Measurements from ENCODE around the gene CFAP54.

Gene CFAP54

GRCh38 chr12:96831346-96831745 is 342.0 kb downstream of the CFAP54 start:
- DNase-seq = no peak

GRCh38 chr12:96846293-96846692 is 356.9 kb downstream of the CFAP54 start:
- no peak for DNase-seq

- no peak for DNase-seq
These were observed 361.3 kb downstream of the CFAP54 start for GRCh38 chr12:96850676-96851075.

GRCh38 chr12:96858162-96858561 is 368.8 kb downstream of the CFAP54 start:
- no peak for DNase-seq

GRCh38 chr12:96861656-96862055 is 372.3 kb downstream of the CFAP54 start:
- DNase-seq = no peak

GRCh38 chr12:96862326-96862725 is 372.9 kb downstream of the CFAP54 start:
- no peak for DNase-seq

GRCh38 chr12:96864335-96864734 is 375.0 kb downstream of the CFAP54 start:
- DNase-seq = no peak

GRCh38 chr12:96866801-96867590 is 377.6 kb downstream of the CFAP54 start:
- DNase-seq = no peak

- DNase-seq = no peak
These were observed 381.6 kb downstream of the CFAP54 start for GRCh38 chr12:96870946-96871345.

GRCh38 chr12:96872961-96873360 is 383.6 kb downstream of the CFAP54 start:
- DNase-seq = no peak

- DNase-seq = no peak
These were observed 384.8 kb downstream of the CFAP54 start for GRCh38 chr12:96874211-96874610.

- no peak for DNase-seq
These were observed 387.6 kb downstream of the CFAP54 start for GRCh38 chr12:96876966-96877365.

GRCh38 chr12:96878704-96879103 is 389.3 kb downstream of the CFAP54 start:
- DNase-seq = no peak

- DNase-seq = no peak
These were observed 389.9 kb downstream of the CFAP54 start for GRCh38 chr12:96879301-96879700.

GRCh38 chr12:96880220-96880619 is 390.8 kb downstream of the CFAP54 start:
- DNase-seq = no peak

- no peak for DNase-seq
These were observed 392.2 kb downstream of the CFAP54 start for GRCh38 chr12:96881608-96882007.

GRCh38 chr12:96882862-96883261 is 393.5 kb downstream of the CFAP54 start:
- no peak for DNase-seq

- no peak for DNase-seq
These were observed 394.2 kb downstream of the CFAP54 start for GRCh38 chr12:96883571-96883970.

GRCh38 chr12:96886998-96887677 is 397.8 kb downstream of the CFAP54 start:
- DNase-seq = no peak

- no peak for DNase-seq
These were observed 400.0 kb downstream of the CFAP54 start for GRCh38 chr12:96889273-96889933.

- DNase-seq = no peak
These were observed 401.0 kb downstream of the CFAP54 start for GRCh38 chr12:96890331-96890730.

GRCh38 chr12:96892104-96892503 is 402.7 kb downstream of the CFAP54 start:
- no peak for DNase-seq

GRCh38 chr12:96897421-96897820 is 408.0 kb downstream of the CFAP54 start:
- no peak for DNase-seq

GRCh38 chr12:96901175-96901574 is 411.8 kb downstream of the CFAP54 start:
- DNase-seq = no peak

Measured in CD4-positive, alpha-beta T cell treated with Interleukin-6 for 4 hours (primary cell).